ENCODE results near the gene GBP4.

GBP4 gene

GRCh38 chr1:89170170-89171066 is 28.3 kb downstream of the GBP4 start:
- TF ChIP-seq CTCF (conservative IDR thresholded peaks at IDR 0.05; ENCODE audit: low read depth, low read length), result no peak
- no peak for DNase-seq (ENCODE audit: low read depth)
- no peak overlapping the region for H3K4me3 ChIP-seq (ENCODE audit: low read length)

GRCh38 chr1:89169166-89169565 is 29.6 kb downstream of the GBP4 start:
- no peak for DNase-seq (ENCODE audit: low read depth)
- TF ChIP-seq CTCF (conservative IDR thresholded peaks at IDR 0.05; ENCODE audit: low read depth, low read length), result no peak
- H3K4me3 ChIP-seq (ENCODE audit: low read length), result no peak overlapping the region

- no peak for DNase-seq (ENCODE audit: low read depth)
- no peak for TF ChIP-seq CTCF (conservative IDR thresholded peaks at IDR 0.05; ENCODE audit: low read depth, low read length)
- no peak overlapping the region for H3K4me3 ChIP-seq (ENCODE audit: low read length)
Observed at GRCh38 chr1:89167590-89168230, 31.0 kb downstream of the GBP4 start.

GRCh38 chr1:89166705-89167104 is 32.0 kb downstream of the GBP4 start:
- no peak for DNase-seq (ENCODE audit: low read depth)
- no peak for TF ChIP-seq CTCF (conservative IDR thresholded peaks at IDR 0.05; ENCODE audit: low read depth, low read length)
- no peak overlapping the region for H3K4me3 ChIP-seq (ENCODE audit: low read length)

GRCh38 chr1:89165811-89166210 is 32.9 kb downstream of the GBP4 start:
- no peak overlapping the region for H3K4me3 ChIP-seq (ENCODE audit: low read length)
- TF ChIP-seq CTCF (conservative IDR thresholded peaks at IDR 0.05; ENCODE audit: low read depth, low read length), result no peak
- no peak for DNase-seq (ENCODE audit: low read depth)

GRCh38 chr1:89151047-89151446 is 47.7 kb downstream of the GBP4 start:
- no peak overlapping the region for H3K4me3 ChIP-seq (ENCODE audit: low read length)
- TF ChIP-seq CTCF (conservative IDR thresholded peaks at IDR 0.05; ENCODE audit: low read depth, low read length), result no peak
- DNase-seq (ENCODE audit: low read depth), result no peak

- TF ChIP-seq CTCF (conservative IDR thresholded peaks at IDR 0.05; ENCODE audit: low read depth, low read length), result no peak
- no peak overlapping the region for H3K4me3 ChIP-seq (ENCODE audit: low read length)
- no peak for DNase-seq (ENCODE audit: low read depth)
Observed at GRCh38 chr1:89149976-89150375, 48.8 kb downstream of the GBP4 start.

Data from retinal pigment epithelial cell (primary cell).